Type B pancreatic cell (in vitro differentiated cells): ENCODE results near the gene TPGS2. TPM values are rescaled to one million over a fixed set of nuclear protein-coding genes. Genes with fewer than 3 reads are reported as not detected.
"Not testable (repeated sequence)": the region's sequence is repeated elsewhere in the genome, so short reads cannot be mapped to it uniquely, and the experiment has no call there.

Experiments used
- DNase-seq: peaks from one replicate; pipeline ENCODE4 v3.0.0; 2021; ENCODE audit warnings: mixed read lengths; ENCODE audit not compliant: unreplicated experiment; ENCODE audit errors: extremely low spot score
- H3K27ac Mint-ChIP-seq: 2 replicates; pipeline ENCODE4 v1.8.0; 2021; ENCODE audit warnings: mild to moderate bottlenecking, mixed read lengths
- H3K27me3 Mint-ChIP-seq: 2 replicates; pipeline ENCODE4 v1.8.0; 2021; ENCODE audit warnings: mixed read lengths
- H3K36me3 Mint-ChIP-seq: 2 replicates; pipeline ENCODE4 v1.8.0; 2021; ENCODE audit warnings: mixed read lengths
- H3K4me1 Mint-ChIP-seq: one replicate; pipeline ENCODE4 v1.8.0; 2021; ENCODE audit warnings: mixed read lengths; ENCODE audit not compliant: unreplicated experiment
- H3K4me3 Mint-ChIP-seq: 2 replicates; pipeline ENCODE4 v1.8.0; 2021; ENCODE audit warnings: mild to moderate bottlenecking, mixed read lengths
- H3K9me3 Mint-ChIP-seq: 2 replicates; pipeline ENCODE4 v1.8.0; 2021; ENCODE audit warnings: mixed read lengths
- long read RNA-seq: library from polyadenylated mRNA; unstranded; transcript quantifications from one replicate; pipeline ENCODE4 v2.0.0, GENCODE V29; 2020
- total RNA-seq: library from RNA; stranded (reverse); gene quantifications from 2 replicates; pipeline ENCODE4 v1.2.1, GENCODE V29; 2021; ENCODE audit warnings: low replicate concordance
- TF ChIP-seq, protein P1 (sequence below): fragments of 200-600 bp; sonication (generic); conservative IDR thresholded peaks from 2 replicates; pipeline ENCODE4 v1.5.0; 2021; ENCODE audit warnings: antibody characterized with exemption, mild to moderate bottlenecking

TPGS2 gene, protein sequence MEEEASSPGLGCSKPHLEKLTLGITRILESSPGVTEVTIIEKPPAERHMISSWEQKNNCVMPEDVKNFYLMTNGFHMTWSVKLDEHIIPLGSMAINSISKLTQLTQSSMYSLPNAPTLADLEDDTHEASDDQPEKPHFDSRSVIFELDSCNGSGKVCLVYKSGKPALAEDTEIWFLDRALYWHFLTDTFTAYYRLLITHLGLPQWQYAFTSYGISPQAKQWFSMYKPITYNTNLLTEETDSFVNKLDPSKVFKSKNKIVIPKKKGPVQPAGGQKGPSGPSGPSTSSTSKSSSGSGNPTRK
- total RNA-seq, result 94.5 and 121 TPM in 2 replicates
- long read RNA-seq, full-length matches to known transcripts, result 122 of 145 reads
- long read RNA-seq, partial matches to known transcripts, result 8 of 145 reads
- long read RNA-seq, other reads (novel, unspliced or antisense), result 15 of 145 reads

DNA sequence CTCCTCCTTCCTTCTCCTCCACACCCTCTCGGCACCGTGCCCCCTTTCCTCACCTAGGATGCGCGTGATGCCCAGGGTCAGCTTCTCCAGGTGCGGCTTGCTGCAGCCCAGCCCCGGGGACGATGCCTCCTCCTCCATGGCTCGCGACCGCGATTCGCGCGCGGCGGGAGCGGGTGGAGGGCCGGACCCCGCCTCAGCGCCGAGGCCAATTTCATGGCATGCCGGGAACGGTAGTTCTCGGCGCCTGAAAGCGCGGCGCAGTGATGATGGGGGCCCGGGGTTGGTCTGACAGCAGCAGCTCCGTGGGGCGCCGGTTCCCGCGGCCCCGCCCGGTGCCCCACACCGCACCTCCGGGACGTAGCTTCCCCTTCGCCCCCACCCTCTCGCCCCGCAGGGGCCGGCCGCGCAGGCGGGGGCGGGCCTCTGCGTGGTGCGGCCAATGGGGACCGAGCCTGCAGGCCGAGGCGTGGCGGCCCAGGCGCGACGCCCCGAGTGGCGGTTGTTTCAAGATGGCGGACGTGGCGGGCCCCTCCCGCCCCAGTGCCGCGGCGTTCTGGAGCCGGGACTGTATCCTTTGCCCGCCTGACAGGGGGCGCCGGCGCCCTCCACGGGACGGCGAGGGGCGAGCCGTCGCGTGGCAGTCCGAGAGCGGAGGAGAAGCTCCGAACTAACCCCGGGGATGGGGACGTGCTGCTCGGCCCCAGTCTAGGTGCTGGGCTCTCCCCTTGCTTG lies at the start of gene TPGS2, which contains the start of gene KIAA1328:
Gene TPGS2, minus strand, starts transcription at position 373 of the 732 bp plus-strand sequence. Its CDS starts 235 bp downstream, at position 138.
Gene KIAA1328, plus strand, starts transcription at position 498 of the 732 bp plus-strand sequence. Its CDS starts 12 bp downstream, at position 510.
- peak; percentile 91 for DNase-seq
- Mint-ChIP-seq H3K27me3 (no peaks in the 10 kb centered on the region), H3K4me1 (peaks cover 26% of the 10 kb centered on the region), H3K9me3 (no peaks in the 10 kb centered on the region), H3K36me3 (peaks cover 27% of the 10 kb centered on the region), H3K4me3 (peak within 1 kb of the TSS; percentile 98), H3K27ac (peak within 1 kb of the TSS; percentile 98)
- TF ChIP-seq, protein P1, sequence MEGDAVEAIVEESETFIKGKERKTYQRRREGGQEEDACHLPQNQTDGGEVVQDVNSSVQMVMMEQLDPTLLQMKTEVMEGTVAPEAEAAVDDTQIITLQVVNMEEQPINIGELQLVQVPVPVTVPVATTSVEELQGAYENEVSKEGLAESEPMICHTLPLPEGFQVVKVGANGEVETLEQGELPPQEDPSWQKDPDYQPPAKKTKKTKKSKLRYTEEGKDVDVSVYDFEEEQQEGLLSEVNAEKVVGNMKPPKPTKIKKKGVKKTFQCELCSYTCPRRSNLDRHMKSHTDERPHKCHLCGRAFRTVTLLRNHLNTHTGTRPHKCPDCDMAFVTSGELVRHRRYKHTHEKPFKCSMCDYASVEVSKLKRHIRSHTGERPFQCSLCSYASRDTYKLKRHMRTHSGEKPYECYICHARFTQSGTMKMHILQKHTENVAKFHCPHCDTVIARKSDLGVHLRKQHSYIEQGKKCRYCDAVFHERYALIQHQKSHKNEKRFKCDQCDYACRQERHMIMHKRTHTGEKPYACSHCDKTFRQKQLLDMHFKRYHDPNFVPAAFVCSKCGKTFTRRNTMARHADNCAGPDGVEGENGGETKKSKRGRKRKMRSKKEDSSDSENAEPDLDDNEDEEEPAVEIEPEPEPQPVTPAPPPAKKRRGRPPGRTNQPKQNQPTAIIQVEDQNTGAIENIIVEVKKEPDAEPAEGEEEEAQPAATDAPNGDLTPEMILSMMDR, result peak; percentile 72

DNA sequence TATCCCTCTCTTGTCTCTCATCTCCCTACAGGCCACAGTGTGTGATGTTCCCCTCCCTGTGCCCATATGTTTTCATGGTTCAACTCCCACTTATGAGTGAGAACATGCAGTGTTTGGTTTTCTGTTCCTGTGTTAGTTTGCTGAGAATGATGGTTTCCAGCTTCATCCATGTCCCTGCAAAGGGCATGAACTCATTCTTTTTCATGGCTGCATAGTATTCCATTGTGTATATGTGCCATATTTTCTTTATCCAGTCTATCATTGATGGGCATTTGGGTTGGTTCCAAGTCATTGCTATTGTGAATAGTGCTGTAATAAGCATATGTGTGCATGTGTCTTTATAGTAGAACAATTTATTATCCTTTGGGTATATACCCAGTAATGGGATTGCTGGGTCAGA lies 45.0 kb upstream of the TPGS2 start:
- H3K4me1 Mint-ChIP-seq, H3K9me3 Mint-ChIP-seq, H3K4me3 Mint-ChIP-seq, H3K27ac Mint-ChIP-seq, DNase-seq, H3K27me3 Mint-ChIP-seq: not testable (repeated sequence)
- peaks cover 16% of the 10 kb centered on the region for H3K36me3 Mint-ChIP-seq

DNA sequence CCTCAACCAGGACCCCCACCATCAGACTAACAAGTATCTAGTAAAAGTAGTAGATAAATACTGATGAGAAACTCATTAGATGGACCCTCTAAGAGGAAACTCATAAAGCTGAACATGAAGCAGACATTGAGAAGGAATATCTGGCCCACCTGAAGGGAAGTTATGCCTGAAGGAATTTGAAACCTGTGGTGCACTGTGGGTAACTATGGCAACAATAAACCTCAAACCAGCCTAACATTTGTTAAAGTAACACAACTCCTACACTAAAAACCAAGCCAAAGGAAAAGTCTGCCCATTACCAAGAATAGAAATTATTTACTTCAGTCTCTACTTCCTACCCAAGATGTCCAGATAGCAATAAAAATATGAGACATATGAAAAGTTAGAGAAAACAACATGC lies 43.5 kb upstream of the TPGS2 start:
- Mint-ChIP-seq H3K27ac (no peak overlapping the region), H3K9me3 (peaks cover 5% of the 10 kb centered on the region), H3K27me3 (no peaks in the 10 kb centered on the region), H3K36me3 (peaks cover 16% of the 10 kb centered on the region), H3K4me3 (no peak overlapping the region), H3K4me1 (peaks cover 8% of the 10 kb centered on the region)
- TF ChIP-seq, protein P1, result no peak
- no peak for DNase-seq

DNA sequence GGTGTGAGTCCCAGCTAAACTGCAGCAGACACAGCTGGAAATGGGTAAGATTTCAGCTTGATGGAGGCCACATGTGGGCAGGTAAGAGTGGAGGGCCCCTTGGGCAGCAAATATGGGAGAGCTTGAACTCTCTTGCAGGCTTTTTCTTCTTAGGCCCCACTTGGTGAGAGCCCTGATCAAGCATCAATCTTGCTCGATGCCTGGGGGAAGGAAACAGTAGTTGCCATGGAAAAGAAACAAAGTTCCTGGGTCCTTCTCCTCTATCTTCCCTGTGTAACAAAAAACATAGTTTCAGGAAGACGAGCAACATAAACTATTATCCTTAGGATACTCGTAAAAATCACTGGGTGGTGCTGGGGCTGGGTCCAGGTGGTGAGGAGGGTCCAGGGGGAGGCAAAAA lies 43.0 kb upstream of the TPGS2 start:
- peaks cover 8% of the 10 kb centered on the region for H3K4me1 Mint-ChIP-seq
- no peak for DNase-seq
- H3K4me3 Mint-ChIP-seq, result no peak overlapping the region
- peaks cover 5% of the 10 kb centered on the region for H3K9me3 Mint-ChIP-seq
- H3K27ac Mint-ChIP-seq, result no peak overlapping the region
- H3K27me3 Mint-ChIP-seq, result no peaks in the 10 kb centered on the region
- H3K36me3 Mint-ChIP-seq, result peaks cover 16% of the 10 kb centered on the region
- TF ChIP-seq, protein P1, result no peak

DNA sequence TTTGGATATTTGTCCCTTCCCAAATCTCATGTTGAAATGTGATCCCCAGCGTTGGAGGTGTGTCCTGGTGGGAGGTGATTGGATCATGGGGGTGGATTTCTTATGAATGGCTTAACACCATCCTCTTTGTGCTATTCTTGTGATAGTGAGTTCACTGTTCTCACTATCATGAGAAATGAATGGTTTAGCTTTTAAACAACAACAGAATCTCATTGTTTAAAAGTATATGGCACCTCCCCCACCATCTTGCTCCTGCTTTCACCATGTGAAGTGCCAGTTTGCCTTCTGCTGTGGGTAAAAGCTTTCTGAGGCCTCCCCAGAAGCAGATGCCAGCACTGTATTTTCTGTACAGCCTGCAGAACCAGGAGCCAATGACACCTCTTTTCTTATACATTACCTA lies 38.3 kb upstream of the TPGS2 start:
- Mint-ChIP-seq H3K9me3 (no peaks in the 10 kb centered on the region), H3K36me3 (peaks cover 8% of the 10 kb centered on the region), H3K4me3 (no peak overlapping the region), H3K27me3 (no peaks in the 10 kb centered on the region), H3K4me1 (peaks cover 3% of the 10 kb centered on the region), H3K27ac (no peak overlapping the region)
- TF ChIP-seq, protein P1, result no peak
- no peak for DNase-seq

DNA sequence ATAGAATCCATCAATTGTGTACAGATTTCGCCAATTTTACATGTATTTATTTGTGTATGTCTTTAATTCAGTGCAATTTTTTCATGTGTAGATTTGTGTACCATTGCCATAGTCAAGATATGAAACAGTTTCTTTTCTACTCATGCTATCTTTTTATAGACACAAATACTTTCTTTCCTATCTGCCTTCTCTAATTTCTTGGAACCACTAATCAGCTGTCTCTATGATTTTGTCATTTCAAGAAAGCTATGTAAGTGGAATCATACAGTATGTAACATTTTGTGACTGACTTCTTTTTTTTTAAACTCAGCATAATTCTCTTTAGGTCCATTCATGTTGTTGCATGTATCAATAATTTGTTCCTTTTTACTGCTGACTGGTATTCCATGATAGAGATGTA lies 33.4 kb upstream of the TPGS2 start:
- TF ChIP-seq, protein P1, result no peak
- Mint-ChIP-seq H3K36me3 (no peaks in the 10 kb centered on the region), H3K4me1 (no peaks in the 10 kb centered on the region), H3K9me3 (no peaks in the 10 kb centered on the region), H3K27ac (no peak overlapping the region), H3K4me3 (no peak overlapping the region), H3K27me3 (no peaks in the 10 kb centered on the region)
- DNase-seq, result no peak
